ENCODE data around the gene CFAP61.

DNA sequence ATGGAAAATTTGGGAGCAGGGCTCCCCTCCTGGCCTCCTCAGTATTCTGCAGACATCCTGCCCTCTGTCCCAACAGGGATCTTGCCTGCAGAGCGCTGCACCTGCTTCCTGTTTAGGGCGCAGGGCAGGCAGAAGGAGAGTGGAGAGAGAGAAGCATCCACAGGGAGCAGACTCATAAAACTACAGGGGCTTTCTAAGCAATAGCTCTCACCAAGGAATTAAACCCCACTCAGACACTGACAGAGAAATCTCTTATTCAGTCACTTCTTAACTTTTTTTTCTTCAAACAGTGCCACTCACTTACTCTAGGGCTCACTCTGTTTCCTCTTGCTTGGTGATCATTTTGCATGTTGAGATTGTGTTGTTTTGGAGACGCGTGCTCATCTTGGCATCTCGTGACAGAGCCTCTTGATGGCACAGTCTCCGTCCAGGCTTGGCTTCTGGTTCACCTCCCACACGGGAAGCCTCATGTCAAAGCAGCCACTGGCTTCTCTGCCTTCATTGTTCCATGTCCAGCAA is 162.5 kb downstream of the CFAP61 start:
- TF ChIP-seq, protein P1, sequence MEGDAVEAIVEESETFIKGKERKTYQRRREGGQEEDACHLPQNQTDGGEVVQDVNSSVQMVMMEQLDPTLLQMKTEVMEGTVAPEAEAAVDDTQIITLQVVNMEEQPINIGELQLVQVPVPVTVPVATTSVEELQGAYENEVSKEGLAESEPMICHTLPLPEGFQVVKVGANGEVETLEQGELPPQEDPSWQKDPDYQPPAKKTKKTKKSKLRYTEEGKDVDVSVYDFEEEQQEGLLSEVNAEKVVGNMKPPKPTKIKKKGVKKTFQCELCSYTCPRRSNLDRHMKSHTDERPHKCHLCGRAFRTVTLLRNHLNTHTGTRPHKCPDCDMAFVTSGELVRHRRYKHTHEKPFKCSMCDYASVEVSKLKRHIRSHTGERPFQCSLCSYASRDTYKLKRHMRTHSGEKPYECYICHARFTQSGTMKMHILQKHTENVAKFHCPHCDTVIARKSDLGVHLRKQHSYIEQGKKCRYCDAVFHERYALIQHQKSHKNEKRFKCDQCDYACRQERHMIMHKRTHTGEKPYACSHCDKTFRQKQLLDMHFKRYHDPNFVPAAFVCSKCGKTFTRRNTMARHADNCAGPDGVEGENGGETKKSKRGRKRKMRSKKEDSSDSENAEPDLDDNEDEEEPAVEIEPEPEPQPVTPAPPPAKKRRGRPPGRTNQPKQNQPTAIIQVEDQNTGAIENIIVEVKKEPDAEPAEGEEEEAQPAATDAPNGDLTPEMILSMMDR (IDR thresholded peaks at IDR 0.05; ENCODE audit: insufficient read depth, low read length, poor library complexity, severe bottlenecking): no peak
- TF ChIP-seq EZH2phosphoT487 (conservative IDR thresholded peaks at IDR 0.05; ENCODE audit: low read length): no peak
